HUES48 (cell line): ENCODE results near the gene HIGD1A.
A peak's percentile ranks its signal among the peaks of the same experiment; 100 is the strongest.

Experiments
- H3K27ac ChIP-seq: one replicate; pipeline ENCODE4 v1.7.0; 2013; ENCODE audit warnings: low read depth, low read length, inconsistent platforms
- H3K27me3 ChIP-seq: 2 replicates; pipeline ENCODE4 v1.6.1; 2013; ENCODE audit warnings: mild to moderate bottlenecking, low read length; ENCODE audit not compliant: control insufficient read depth, insufficient read depth
- H3K36me3 ChIP-seq: 2 replicates; pipeline ENCODE4 v1.6.1; 2013; ENCODE audit warnings: low read length; ENCODE audit not compliant: control insufficient read depth, insufficient read depth
- H3K4me1 ChIP-seq: 2 replicates; pipeline ENCODE4 v1.6.1; 2013; ENCODE audit warnings: mild to moderate bottlenecking, low read length; ENCODE audit not compliant: control insufficient read depth, insufficient read depth
- H3K4me3 ChIP-seq: 2 replicates; pipeline ENCODE4 v1.5.1; 2013; ENCODE audit warnings: mild to moderate bottlenecking, low read depth, low read length
- H3K9ac ChIP-seq: 2 replicates; pipeline ENCODE4 v1.6.1; 2013; ENCODE audit warnings: mild to moderate bottlenecking, low read depth, low read length, moderate library complexity
- H3K9me3 ChIP-seq: 2 replicates; pipeline ENCODE4 v1.6.1; 2013; ENCODE audit warnings: low read length; ENCODE audit not compliant: control insufficient read depth, insufficient read depth

The HIGD1A gene

DNA sequence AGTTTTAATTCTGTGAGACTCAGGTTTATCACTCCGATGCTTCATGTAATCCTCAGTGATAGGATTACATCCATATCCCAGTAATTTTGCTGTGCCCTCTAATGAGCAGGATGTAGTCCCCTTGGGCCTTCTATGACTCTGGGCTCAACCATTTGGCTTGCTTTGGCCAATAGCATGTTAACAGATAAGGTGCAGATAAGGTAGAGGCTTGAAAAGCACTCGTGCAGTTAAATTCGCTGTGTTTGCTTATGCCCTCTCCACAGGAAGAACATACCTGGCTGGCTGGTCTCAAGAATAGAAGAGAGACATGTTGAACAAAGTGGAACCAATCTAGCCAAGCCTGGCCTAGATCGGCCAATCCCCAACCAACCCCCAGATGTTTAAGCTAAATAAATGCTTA, 51.3 kb downstream of the HIGD1A start:
- Histone ChIP-seq H3K9me3 (no peaks in the 10 kb centered on the region), H3K9ac (no peak overlapping the region), H3K27me3 (no peaks in the 10 kb centered on the region), H3K27ac (no peak overlapping the region), H3K36me3 (no peaks in the 10 kb centered on the region), H3K4me1 (peaks cover 7% of the 10 kb centered on the region), H3K4me3 (no peak overlapping the region)

DNA sequence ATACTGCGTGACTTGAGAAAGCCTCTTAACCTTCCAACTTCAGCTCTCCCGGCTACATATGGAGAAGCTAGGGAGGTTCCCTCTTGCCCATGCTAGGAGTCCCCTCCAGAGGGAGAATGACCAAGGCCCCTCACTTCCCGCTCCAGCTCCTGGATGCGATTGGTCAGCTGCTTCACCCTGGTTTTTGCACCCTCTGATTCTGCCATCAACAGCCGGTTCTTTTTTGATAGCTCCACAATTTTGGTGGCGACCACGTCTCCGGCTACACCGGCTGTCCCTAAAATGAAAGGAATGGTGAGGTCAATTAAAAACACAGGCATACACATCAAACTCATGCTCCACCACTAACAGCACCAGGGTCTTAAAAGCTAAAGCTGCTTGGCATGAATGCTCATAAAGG, 51.8 kb downstream of the HIGD1A start:
- Histone ChIP-seq H3K9me3 (no peaks in the 10 kb centered on the region), H3K4me1 (peaks cover 7% of the 10 kb centered on the region), H3K9ac (no peak overlapping the region), H3K4me3 (no peak overlapping the region), H3K36me3 (no peaks in the 10 kb centered on the region), H3K27ac (no peak overlapping the region), H3K27me3 (no peaks in the 10 kb centered on the region)

DNA sequence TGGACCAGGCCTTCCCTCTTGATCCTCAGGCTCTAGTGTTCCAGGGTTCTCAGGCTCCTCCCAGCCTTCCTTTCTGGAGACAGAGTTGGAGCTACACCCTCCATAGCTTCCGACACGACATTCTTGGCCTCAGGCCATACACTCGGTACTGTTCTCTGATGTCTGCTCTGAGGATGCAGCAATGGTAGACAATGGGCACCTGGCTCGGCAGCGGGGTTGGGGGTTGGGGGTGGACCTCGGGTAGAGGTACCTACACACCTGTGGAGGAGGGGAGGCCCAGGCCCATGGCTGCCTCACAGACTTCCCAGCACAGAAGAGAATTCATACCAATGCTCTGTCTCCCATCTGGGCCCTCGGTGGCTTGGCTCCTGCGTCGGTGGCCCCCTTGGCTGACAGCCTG, 52.7 kb downstream of the HIGD1A start:
- Histone ChIP-seq H3K4me1 (peaks cover 7% of the 10 kb centered on the region), H3K27me3 (no peaks in the 10 kb centered on the region)

DNA sequence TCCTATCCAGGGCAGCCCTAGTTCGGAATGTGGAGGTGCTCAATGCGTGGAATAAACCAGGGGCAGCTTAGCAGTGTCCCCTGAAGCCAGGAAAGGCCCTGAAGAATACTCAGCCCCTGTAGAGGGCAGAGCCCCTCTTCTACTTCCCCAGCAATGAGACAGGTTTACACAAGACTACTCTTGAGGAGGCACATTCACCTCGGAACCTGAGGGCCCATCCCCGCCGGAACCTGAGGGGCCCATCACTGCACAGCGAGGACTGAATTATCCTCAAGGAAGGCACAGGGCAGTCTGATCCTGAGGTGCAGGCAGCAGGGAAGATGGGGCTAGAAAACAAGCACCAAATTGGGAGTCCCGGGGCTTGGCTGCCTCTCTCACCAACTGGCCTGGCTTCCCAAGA, 53.5 kb downstream of the HIGD1A start:
- H3K27ac ChIP-seq: no peak overlapping the region
- H3K4me1 ChIP-seq: peaks cover 8% of the 10 kb centered on the region
- no peaks in the 10 kb centered on the region for H3K9me3 ChIP-seq
- H3K27me3 ChIP-seq: no peaks in the 10 kb centered on the region
- no peak overlapping the region for H3K4me3 ChIP-seq
- H3K9ac ChIP-seq: no peak overlapping the region
- no peaks in the 10 kb centered on the region for H3K36me3 ChIP-seq

More for the DNA sequence above, 52.7 kb downstream of the HIGD1A start:
- no peak overlapping the region for H3K27ac ChIP-seq
- H3K36me3 ChIP-seq: no peaks in the 10 kb centered on the region
- H3K9ac ChIP-seq: no peak overlapping the region
- no peaks in the 10 kb centered on the region for H3K9me3 ChIP-seq
- H3K4me3 ChIP-seq: no peak overlapping the region

DNA sequence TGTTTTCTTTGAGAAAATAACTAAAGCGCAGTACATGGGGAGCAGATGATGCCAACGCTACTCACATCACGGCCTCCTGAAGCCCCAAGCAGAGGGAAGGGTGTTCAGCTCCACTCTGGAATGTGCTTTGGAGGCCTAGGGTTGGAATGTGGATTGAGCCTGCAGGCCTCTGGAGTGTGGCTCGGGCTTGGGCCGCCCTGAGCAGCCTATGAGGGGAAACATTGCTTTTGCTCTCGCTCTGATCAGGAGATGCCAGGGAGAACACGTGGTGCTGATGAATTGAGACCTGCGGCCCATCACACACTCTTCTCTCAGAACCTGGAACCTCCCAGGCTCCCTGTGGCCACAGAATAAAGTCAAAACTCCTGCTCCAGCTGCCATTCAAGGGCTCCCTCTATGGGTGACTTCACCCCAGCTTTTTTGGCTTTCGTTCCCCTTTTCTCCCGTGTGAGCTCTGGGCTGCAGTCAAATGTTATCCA, 54.5 kb downstream of the HIGD1A start:
- H3K4me3 ChIP-seq: no peak overlapping the region
- H3K9ac ChIP-seq: no peak overlapping the region
- H3K36me3 ChIP-seq: no peaks in the 10 kb centered on the region
- peaks cover 14% of the 10 kb centered on the region for H3K4me1 ChIP-seq
- H3K9me3 ChIP-seq: no peaks in the 10 kb centered on the region
- no peak overlapping the region for H3K27ac ChIP-seq
- H3K27me3 ChIP-seq: no peaks in the 10 kb centered on the region

DNA sequence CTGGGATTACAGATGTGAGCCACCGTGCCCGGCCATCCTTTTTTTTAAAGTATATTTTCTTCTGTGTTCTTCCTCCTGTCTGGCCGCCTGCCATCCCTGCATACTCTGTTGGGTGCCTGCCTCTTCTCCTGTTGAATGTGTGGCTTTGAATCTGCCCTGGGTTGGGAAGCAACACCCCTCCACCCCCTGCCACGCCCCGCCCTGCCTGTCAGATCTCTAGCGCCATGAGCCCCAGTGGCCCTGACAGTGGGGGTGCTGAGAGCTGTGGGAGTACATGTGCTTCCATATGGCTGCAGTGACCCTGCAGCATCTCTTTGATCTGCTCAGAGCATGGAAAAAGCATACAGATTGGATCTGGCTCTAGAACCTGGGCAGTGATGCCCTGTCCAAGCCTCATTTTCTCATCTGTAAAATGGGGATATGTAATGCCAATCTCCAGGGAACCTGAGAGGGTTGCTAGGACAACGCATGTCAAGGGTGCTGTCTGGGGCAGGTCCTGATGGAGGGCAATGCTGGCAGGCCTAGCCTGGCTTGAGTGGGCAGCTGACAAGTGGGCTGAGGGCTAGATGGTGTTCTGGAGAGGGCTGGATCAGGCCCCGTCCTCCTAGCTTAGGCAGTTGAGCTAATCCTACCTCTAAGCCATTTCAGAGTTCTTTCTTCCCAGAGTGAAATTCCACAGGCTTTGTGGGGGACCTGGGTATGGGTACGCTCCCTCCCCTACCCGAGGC, 55.1 kb downstream of the HIGD1A start:
- no peaks in the 10 kb centered on the region for H3K36me3 ChIP-seq
- H3K27me3 ChIP-seq: no peaks in the 10 kb centered on the region
- H3K9me3 ChIP-seq: no peaks in the 10 kb centered on the region
- H3K9ac ChIP-seq: no peak overlapping the region
- no peak overlapping the region for H3K27ac ChIP-seq
- peaks cover 14% of the 10 kb centered on the region for H3K4me1 ChIP-seq
- H3K4me3 ChIP-seq: no peak overlapping the region

DNA sequence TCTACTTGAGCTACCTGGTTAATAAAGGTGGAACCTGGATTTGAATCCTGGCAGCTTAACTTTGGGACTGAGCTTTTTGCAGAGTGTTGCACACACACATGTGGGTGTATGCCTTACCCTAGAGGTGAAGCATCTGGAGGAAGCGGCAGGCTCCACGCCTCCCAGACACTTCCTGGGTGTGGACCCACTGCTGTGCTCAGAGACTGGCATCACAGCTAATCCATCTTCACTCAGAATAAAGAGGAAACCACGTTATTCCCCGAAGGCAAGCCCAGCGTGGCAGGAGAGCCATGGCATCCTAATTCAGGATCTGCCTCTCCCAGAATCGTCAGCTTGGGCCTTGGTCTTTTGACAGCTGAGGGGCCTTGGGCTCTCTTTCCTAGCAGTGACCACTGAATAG, 56.7 kb downstream of the HIGD1A start:
- Histone ChIP-seq H3K27ac (no peak overlapping the region), H3K9me3 (no peaks in the 10 kb centered on the region), H3K27me3 (no peaks in the 10 kb centered on the region), H3K9ac (no peak overlapping the region), H3K36me3 (no peaks in the 10 kb centered on the region), H3K4me1 (peaks cover 14% of the 10 kb centered on the region), H3K4me3 (no peak overlapping the region)

DNA sequence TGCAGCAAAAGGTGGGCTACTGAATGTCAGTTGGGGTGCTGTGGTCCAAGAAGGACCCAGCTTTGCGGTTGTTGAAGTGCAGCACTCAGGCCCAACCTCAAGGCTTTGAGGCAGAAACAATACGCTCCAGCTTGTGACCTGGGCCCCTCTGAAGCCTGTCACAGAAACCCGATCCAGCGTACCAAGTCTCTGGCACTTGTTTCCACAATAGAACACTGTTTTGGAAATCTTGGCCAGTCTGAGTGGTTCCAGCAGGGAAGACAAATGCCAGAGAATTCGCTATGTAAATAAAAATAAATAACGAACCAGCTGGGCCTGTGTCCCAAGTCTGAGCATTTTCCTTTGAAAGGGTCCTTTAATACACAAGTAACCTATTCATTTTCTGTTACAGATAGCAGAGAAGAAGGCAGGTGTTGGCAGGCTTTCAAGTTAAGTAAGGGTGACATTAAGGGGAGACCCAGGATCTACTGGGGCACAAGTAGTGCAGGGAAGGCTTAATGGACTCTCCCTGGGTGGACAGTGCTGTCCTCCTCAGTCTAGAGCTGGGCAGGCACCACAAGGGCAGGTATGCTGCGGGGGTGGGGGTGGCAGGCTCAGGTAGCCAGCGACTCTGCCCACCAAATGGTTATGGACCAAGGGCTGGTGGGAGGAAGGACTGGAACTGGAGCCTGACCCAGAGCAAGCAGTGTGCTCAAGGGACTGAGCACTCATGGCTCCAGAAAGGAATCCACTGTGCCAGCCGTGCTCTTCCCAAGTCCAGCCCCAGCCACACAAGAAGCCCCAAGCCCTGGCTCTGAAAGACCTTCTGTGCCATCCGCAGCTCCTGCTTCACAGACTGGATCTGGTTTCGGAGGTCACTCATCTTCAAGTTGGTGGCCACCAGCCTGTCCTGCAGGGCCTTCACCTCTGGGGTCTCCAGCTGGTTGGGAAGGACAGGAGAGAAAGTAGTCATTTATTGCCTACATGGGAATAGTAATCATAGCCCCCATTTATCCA, 57.5 kb downstream of the HIGD1A start:
- no peaks in the 10 kb centered on the region for H3K27me3 ChIP-seq
- H3K4me3 ChIP-seq: no peak overlapping the region
- no peak overlapping the region for H3K9ac ChIP-seq
- H3K27ac ChIP-seq: no peak overlapping the region
- peaks cover 14% of the 10 kb centered on the region for H3K4me1 ChIP-seq
- H3K9me3 ChIP-seq: no peaks in the 10 kb centered on the region
- H3K36me3 ChIP-seq: no peaks in the 10 kb centered on the region

DNA sequence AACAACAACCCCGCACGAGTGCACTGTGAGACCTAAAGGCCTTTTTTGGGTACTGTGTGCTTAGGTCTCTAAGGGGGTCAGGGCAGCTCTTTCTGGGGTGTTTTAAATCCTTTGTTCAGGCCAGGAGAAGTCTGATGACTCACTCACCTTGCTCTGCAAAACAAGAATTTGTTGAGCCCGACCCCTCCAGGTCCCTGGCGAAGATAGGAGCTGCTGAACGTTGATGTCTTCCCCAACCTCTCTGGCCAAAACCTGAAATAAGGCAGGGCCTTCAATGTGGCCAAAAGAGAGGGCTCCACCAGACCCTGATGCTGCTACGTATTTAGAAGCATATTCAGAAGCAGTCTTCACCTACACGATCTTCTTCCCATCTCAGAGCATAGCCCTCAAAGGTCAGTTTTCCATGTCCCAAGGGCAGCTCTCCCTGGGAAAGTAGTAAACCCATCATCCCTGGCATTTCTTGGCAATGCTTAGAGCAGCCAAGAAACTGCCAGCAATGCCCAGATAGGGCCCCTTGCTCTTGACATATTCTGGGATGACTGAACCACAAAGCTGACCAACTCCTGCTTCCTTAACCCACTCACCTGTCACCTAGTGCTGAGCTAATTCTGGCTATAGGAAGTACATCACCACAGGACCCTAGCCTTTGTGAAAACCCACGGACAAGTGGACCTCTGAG, 58.4 kb downstream of the HIGD1A start:
- Histone ChIP-seq H3K9me3 (no peaks in the 10 kb centered on the region), H3K4me3 (no peak overlapping the region), H3K36me3 (no peaks in the 10 kb centered on the region), H3K4me1 (peaks cover 14% of the 10 kb centered on the region), H3K27me3 (no peaks in the 10 kb centered on the region), H3K27ac (peak overlapping the region; percentile 43), H3K9ac (no peak overlapping the region)

DNA sequence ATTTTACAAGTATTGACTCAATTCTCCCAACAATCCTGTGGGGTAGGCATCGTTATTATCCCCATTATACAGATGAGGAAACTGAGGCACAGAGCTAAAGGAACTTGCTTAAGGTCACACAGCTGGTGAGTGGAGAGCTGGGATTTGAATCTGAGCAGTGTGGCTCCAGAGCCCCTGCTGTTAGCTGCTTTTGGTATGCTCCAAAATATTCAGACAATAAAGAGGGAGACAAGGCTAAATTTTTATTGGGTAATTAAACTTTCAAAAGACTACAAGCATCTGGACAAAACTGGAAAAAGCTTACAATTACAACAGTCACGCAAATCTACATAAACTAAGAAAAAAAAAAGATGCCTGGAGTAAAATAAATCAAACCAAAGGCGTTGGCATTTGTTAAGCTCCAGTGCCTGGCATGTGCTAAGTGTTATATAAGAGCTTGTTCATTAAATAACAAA, 59.0 kb downstream of the HIGD1A start:
- peaks cover 14% of the 10 kb centered on the region for H3K4me1 ChIP-seq
- no peaks in the 10 kb centered on the region for H3K9me3 ChIP-seq

More for the DNA sequence above, 59.0 kb downstream of the HIGD1A start:
- Histone ChIP-seq H3K9ac (no peak overlapping the region), H3K27me3 (no peaks in the 10 kb centered on the region), H3K27ac (peak overlapping the region; percentile 43), H3K4me3 (no peak overlapping the region), H3K36me3 (no peaks in the 10 kb centered on the region)
